Suprapubic skin (tissue), 4 donors: ENCODE data around the gene PGAP1. TPM values are rescaled to one million over a fixed set of nuclear protein-coding genes. Genes with fewer than 3 reads are reported as not detected.
"Not testable (repeated sequence)": the region's sequence is repeated elsewhere in the genome, so short reads cannot be mapped to it uniquely, and the experiment has no call there.

Experiments
- DNase-seq, 2 donors: peaks; one replicate each; pipeline ENCODE4 v3.0.0-alpha.2; 2019; ENCODE audit warnings: low spot score in 2 of 2
- H3K27ac ChIP-seq: fragments of 200-600 bp; sonication (generic); one replicate; pipeline ENCODE4 v1.5.1; 2019
- H3K27me3 ChIP-seq: fragments of 200-600 bp; sonication (generic); one replicate; pipeline ENCODE4 v1.5.1; 2019
- H3K36me3 ChIP-seq: fragments of 200-600 bp; sonication (generic); one replicate; pipeline ENCODE4 v1.5.1; 2019
- H3K4me1 ChIP-seq: fragments of 200-600 bp; sonication (generic); one replicate; pipeline ENCODE4 v1.5.1; 2019
- H3K4me3 ChIP-seq: fragments of 200-600 bp; sonication (generic); one replicate; pipeline ENCODE4 v1.5.1; 2019; ENCODE audit warnings: mild to moderate bottlenecking
- H3K9me3 ChIP-seq: fragments of 200-600 bp; sonication (generic); one replicate; pipeline ENCODE4 v1.5.1; 2019
- CTCF ChIP-seq, 2 donors: fragments of 200-600 bp in 1 of 2; fragments of 450-650 bp in 1 of 2; sonication (generic) in 1 of 2; IDR thresholded peaks; one replicate each; pipeline ENCODE4 v1.5.1; 2016 to 2019; ENCODE audit warnings: antibody characterized with exemption in 2 of 2, mild to moderate bottlenecking in 1 of 2, moderate library complexity in 1 of 2
- EP300 ChIP-seq: sonication (generic); formaldehyde crosslinking; IDR thresholded peaks from one replicate; pipeline ENCODE4 v1.6.1; 2017; ENCODE audit warnings: antibody characterized with exemption
- POLR2A ChIP-seq, 2 donors: fragments of 450-650 bp; IDR thresholded peaks; one replicate each; pipeline ENCODE4 v1.6.1; 2017; ENCODE audit warnings: antibody characterized with exemption in 2 of 2, mild to moderate bottlenecking in 2 of 2, moderate library complexity in 2 of 2
- POLR2AphosphoS5 ChIP-seq, 3 donors: sonication (generic); formaldehyde crosslinking; IDR thresholded peaks; one replicate each; pipeline ENCODE4 v1.6.1; 2017; ENCODE audit warnings: antibody characterized with exemption in 3 of 3
- WGBS: methylation state at CpG from one replicate; pipeline ENCODE4 v1.1.5; 2018; 5-methylcytosine and 5-hydroxymethylcytosine counted together
- total RNA-seq, 4 donors: library from RNA; depleted of rRNA; stranded (reverse); fragments of >200 nt; gene quantifications; one replicate each; pipeline ENCODE4 v1.1.0, GENCODE V29; 2016

Gene PGAP1
- total RNA-seq, 4 donors from 2014 or later = 16.8 to 84.2 (median 32.2) TPM

- DNase-seq = no peak
- TF ChIP-seq EP300 (no peak), CTCF (IDR thresholded peaks at IDR 0.05) (no peak), POLR2A (IDR thresholded peaks at IDR 0.05) (no peak), POLR2AphosphoS5 (IDR thresholded peaks at IDR 0.05) (no peak)
- no peaks in the 10 kb centered on the region for H3K27me3 ChIP-seq
Observed at GRCh38 chr2:196917802-196918201, 8.7 kb downstream of the PGAP1 start.

GRCh38 chr2:196915507-196916189 lies 10.9 kb downstream of the PGAP1 start:
- Histone ChIP-seq H3K4me3 (no peak overlapping the region), H3K27ac (no peak overlapping the region), H3K36me3 (peaks cover 31% of the 10 kb centered on the region), H3K27me3 (no peaks in the 10 kb centered on the region), H3K9me3 (no peaks in the 10 kb centered on the region), H3K4me1 (no peaks in the 10 kb centered on the region)
- no peak for DNase-seq
- TF ChIP-seq POLR2A (IDR thresholded peaks at IDR 0.05) = no peak
- TF ChIP-seq CTCF (IDR thresholded peaks at IDR 0.05) = no peak
- TF ChIP-seq POLR2AphosphoS5 (IDR thresholded peaks at IDR 0.05) = no peak
- TF ChIP-seq EP300 = no peak
- 95% methylated on average over 3 of the region's 3 CpGs for WGBS

More at GRCh38 chr2:196917802-196918201, 8.7 kb downstream of the PGAP1 start:
- Histone ChIP-seq H3K9me3 (no peaks in the 10 kb centered on the region), H3K27ac (no peak overlapping the region), H3K36me3 (peaks cover 28% of the 10 kb centered on the region), H3K4me1 (no peaks in the 10 kb centered on the region), H3K4me3 (no peak overlapping the region)

- H3K36me3 ChIP-seq = peaks cover 31% of the 10 kb centered on the region
- WGBS = 87% methylated on average over 4 of the region's 4 CpGs
Observed at GRCh38 chr2:196914867-196915460, 11.5 kb downstream of the PGAP1 start.

GRCh38 chr2:196913691-196914090 lies 12.8 kb downstream of the PGAP1 start:
- no peaks in the 10 kb centered on the region for H3K27me3 ChIP-seq
- peaks cover 31% of the 10 kb centered on the region for H3K36me3 ChIP-seq
- DNase-seq = no peak
- H3K4me1 ChIP-seq = no peaks in the 10 kb centered on the region
- H3K27ac ChIP-seq = no peak overlapping the region
- no peak overlapping the region for H3K4me3 ChIP-seq
- 96% methylated on average over 1 of the region's 1 CpG for WGBS
- H3K9me3 ChIP-seq = no peaks in the 10 kb centered on the region
- TF ChIP-seq POLR2AphosphoS5 (IDR thresholded peaks at IDR 0.05) (no peak), CTCF (IDR thresholded peaks at IDR 0.05) (no peak), EP300 (no peak), POLR2A (IDR thresholded peaks at IDR 0.05) (no peak)

More at GRCh38 chr2:196914867-196915460, 11.5 kb downstream of the PGAP1 start:
- no peak overlapping the region for H3K4me3 ChIP-seq
- H3K9me3 ChIP-seq = no peaks in the 10 kb centered on the region
- DNase-seq = no peak
- no peaks in the 10 kb centered on the region for H3K27me3 ChIP-seq
- no peak overlapping the region for H3K27ac ChIP-seq
- H3K4me1 ChIP-seq = no peaks in the 10 kb centered on the region
- TF ChIP-seq CTCF (IDR thresholded peaks at IDR 0.05) (no peak), POLR2A (IDR thresholded peaks at IDR 0.05) (no peak), EP300 (no peak), POLR2AphosphoS5 (IDR thresholded peaks at IDR 0.05) (no peak)

GRCh38 chr2:196905365-196905764 lies 21.1 kb downstream of the PGAP1 start:
- 93% methylated on average over 10 of the region's 15 CpGs for WGBS
- H3K27ac ChIP-seq, DNase-seq, H3K4me3 ChIP-seq, H3K4me1 ChIP-seq, H3K27me3 ChIP-seq, H3K9me3 ChIP-seq: not testable (repeated sequence)
- H3K36me3 ChIP-seq = peaks cover 22% of the 10 kb centered on the region
